IMR-90 (cell line): ENCODE data around the gene MROH7. TPM values are rescaled to one million over a fixed set of nuclear protein-coding genes. Genes with fewer than 3 reads are reported as not detected.

Experiments used
- ATAC-seq: fragments of 200-7000 bp; cut with Tn5 transposase; 2 replicates; pipeline ENCODE4 v1.9.1; 2020; ENCODE audit warnings: low read depth, mild to moderate bottlenecking, moderate library complexity
- BruUV-seq: library from RNA; stranded (reverse); fragments of 400-500 nt; replicated peaks from 2 replicates; lab custom pipeline; 2021; lab: Mats Ljungman, UMichigan
- CTCF ChIA-PET: fragments of 300-600 bp; formaldehyde crosslinking; extraction: SDS; loops from one replicate; lab custom pipeline; 2021; ENCODE audit warnings: antibody characterized with exemption; lab: Yijun Ruan, JAX
- POLR2A ChIA-PET: fragments of 300-600 bp; sonication (Branson Sonifier 250); formaldehyde crosslinking; loops from one replicate; lab custom pipeline; 2022; ENCODE audit warnings: antibody characterized with exemption; ENCODE audit not compliant: unreplicated experiment; lab: Charles Lee
- DNase-seq: peaks from one replicate; pipeline ENCODE4 v3.0.0; 2013
- H2AFZ ChIP-seq: replicated peaks from 2 replicates; pipeline ENCODE3; 2013; ENCODE audit warnings: low read length, mild to moderate bottlenecking; ENCODE audit not compliant: poor library complexity
- H2AK5ac ChIP-seq: 2 replicates; pipeline ENCODE4 v1.6.1; 2013; ENCODE audit warnings: low read depth, low read length, inconsistent platforms
- H2AK9ac ChIP-seq: replicated peaks from 2 replicates; pipeline ENCODE3; 2013; ENCODE audit warnings: mild to moderate bottlenecking, low read depth, low read length, moderate library complexity; ENCODE audit not compliant: poor library complexity
- H2BK120ac ChIP-seq: 2 replicates; pipeline ENCODE4 v1.6.1; 2013; ENCODE audit warnings: low read depth, low read length, inconsistent platforms
- H2BK15ac ChIP-seq: 3 replicates; pipeline ENCODE4 v1.6.1; 2013; ENCODE audit warnings: low read depth, low read length, inconsistent platforms
- H2BK20ac ChIP-seq: 2 replicates; pipeline ENCODE4 v1.6.1; 2013; ENCODE audit warnings: low read depth, mild to moderate bottlenecking, inconsistent platforms, low read length, moderate library complexity
- H2BK5ac ChIP-seq: 2 replicates; pipeline ENCODE4 v1.6.1; 2013; ENCODE audit warnings: mild to moderate bottlenecking, low read depth, low read length, inconsistent platforms; ENCODE audit not compliant: poor library complexity, severe bottlenecking
- H3K14ac ChIP-seq: replicated peaks from 2 replicates; pipeline ENCODE4 v1.6.1; 2013; ENCODE audit warnings: low read depth, low read length, inconsistent platforms
- H3K18ac ChIP-seq: 2 replicates; pipeline ENCODE4 v1.6.1; 2013; ENCODE audit warnings: low read depth, low read length, control low read depth
- H3K23ac ChIP-seq: 2 replicates; pipeline ENCODE4 v1.6.1; 2013; ENCODE audit warnings: low read depth, low read length, inconsistent platforms
- H3K27ac ChIP-seq: 2 replicates; pipeline ENCODE4 v1.5.1; 2013; ENCODE audit warnings: mild to moderate bottlenecking, control low read depth, low read length; ENCODE audit not compliant: insufficient read depth
- H3K27me3 ChIP-seq: 2 replicates; pipeline ENCODE4 v1.6.1; 2013; ENCODE audit warnings: low read length; ENCODE audit not compliant: control insufficient read depth, insufficient read depth
- H3K36me3 ChIP-seq: 2 replicates; pipeline ENCODE4 v1.6.1; 2013; ENCODE audit warnings: low read length, mixed read lengths; ENCODE audit not compliant: control insufficient read depth, insufficient read depth
- H3K4ac ChIP-seq: 2 replicates; pipeline ENCODE4 v1.6.1; 2013; ENCODE audit warnings: low read depth, low read length, inconsistent platforms
- H3K4me1 ChIP-seq: 2 replicates; pipeline ENCODE4 v1.6.1; 2013; ENCODE audit warnings: low read length, mixed read lengths; ENCODE audit not compliant: control insufficient read depth, insufficient read depth
- H3K4me2 ChIP-seq: 2 replicates; pipeline ENCODE4 v1.6.1; 2013; ENCODE audit warnings: low read depth, mild to moderate bottlenecking, control low read depth, low read length, moderate library complexity
- H3K4me3 ChIP-seq: 2 replicates; pipeline ENCODE4 v1.5.1; 2013; ENCODE audit warnings: low read depth, mild to moderate bottlenecking, control low read depth, low read length, moderate library complexity; ENCODE audit not compliant: insufficient read depth
- H3K56ac ChIP-seq: 2 replicates; pipeline ENCODE4 v1.6.1; 2013; ENCODE audit warnings: low read length, inconsistent platforms; ENCODE audit not compliant: insufficient read depth; ENCODE audit errors: extremely low read depth
- H3K79me1 ChIP-seq, 2 experiments: 2 replicates each; pipeline ENCODE4 v1.6.1; 2013; ENCODE audit warnings: low read length in 2 of 2, inconsistent platforms in 1 of 2, low read depth in 1 of 2
- H3K9ac ChIP-seq: 2 replicates; pipeline ENCODE4 v1.6.1; 2013; ENCODE audit warnings: low read depth, low read length, control low read depth
- H3K9me1 ChIP-seq: 2 replicates; pipeline ENCODE4 v1.6.1; 2013; ENCODE audit warnings: low read length, inconsistent platforms; ENCODE audit not compliant: insufficient read depth
- H3K9me3 ChIP-seq: 2 replicates; pipeline ENCODE4 v1.6.1; 2013; ENCODE audit warnings: low read length; ENCODE audit not compliant: control insufficient read depth, insufficient read depth
- H4K20me1 ChIP-seq: 2 replicates; pipeline ENCODE4 v1.6.1; 2013; ENCODE audit warnings: low read length, inconsistent platforms; ENCODE audit not compliant: insufficient read depth
- H4K5ac ChIP-seq: 2 replicates; pipeline ENCODE4 v1.6.1; 2013; ENCODE audit warnings: mild to moderate bottlenecking, low read depth, low read length, control low read depth
- H4K8ac ChIP-seq, 2 experiments: 2 replicates each; pipeline ENCODE4 v1.6.1; 2013; ENCODE audit warnings: low read depth in 2 of 2, low read length in 2 of 2, control low read depth in 1 of 2, inconsistent platforms in 1 of 2
- H4K91ac ChIP-seq: 2 replicates; pipeline ENCODE4 v1.6.1; 2013; ENCODE audit warnings: low read depth, low read length, inconsistent platforms; ENCODE audit not compliant: insufficient read depth
- CEBPB ChIP-seq: IDR thresholded peaks from 2 replicates; pipeline ENCODE4 v1.6.1; 2012; ENCODE audit warnings: low read depth, low read length, improper control_type of control experiment
- CHD1 ChIP-seq: IDR thresholded peaks from 2 replicates; pipeline ENCODE4 v1.6.1; 2012; ENCODE audit warnings: low read depth, low read length, improper control_type of control experiment
- CTCF ChIP-seq: conservative IDR thresholded peaks from 2 replicates; pipeline ENCODE4 v1.5.1; 2012; ENCODE audit warnings: mild to moderate bottlenecking, low read depth, low read length, improper control_type of control experiment
- ELK1 ChIP-seq: fragments of 150-350 bp; IDR thresholded peaks from 2 replicates; pipeline ENCODE4 v1.6.1; 2016; ENCODE audit warnings: low read depth, mild to moderate bottlenecking, low read length, moderate library complexity, borderline replicate concordance
- MAFK ChIP-seq: IDR thresholded peaks from 2 replicates; pipeline ENCODE4 v1.6.1; 2012; ENCODE audit warnings: low read depth, low read length, improper control_type of control experiment
- MAZ ChIP-seq: IDR thresholded peaks from 2 replicates; pipeline ENCODE4 v1.6.1; 2012; ENCODE audit warnings: low read depth, mild to moderate bottlenecking, low read length, improper control_type of control experiment, moderate library complexity, borderline replicate concordance
- MXI1 ChIP-seq: IDR thresholded peaks from 2 replicates; pipeline ENCODE4 v1.6.1; 2012; ENCODE audit warnings: low read depth, mild to moderate bottlenecking, low read length, moderate library complexity, borderline replicate concordance
- POLR2A ChIP-seq: IDR thresholded peaks from 2 replicates; pipeline ENCODE4 v1.6.1; 2012; ENCODE audit warnings: mild to moderate bottlenecking, low read depth, low read length
- RCOR1 ChIP-seq: IDR thresholded peaks from 2 replicates; pipeline ENCODE4 v1.6.1; 2012; ENCODE audit warnings: mild to moderate bottlenecking, low read length, improper control_type of control experiment; ENCODE audit not compliant: insufficient replicate concordance
- RFX5 ChIP-seq: IDR thresholded peaks from 2 replicates; pipeline ENCODE4 v1.8.0; 2012; ENCODE audit warnings: low read depth, mild to moderate bottlenecking, low read length, moderate library complexity
- WGBS, 2 experiments: methylation state at CpG; one replicate each; pipeline versions ENCODE4 v1.1.5 to v1.1.7; 2013; ENCODE audit warnings: missing lambda C conversion rate in 2 of 2; ENCODE audit not compliant: insufficient read length in 1 of 2; ENCODE audit errors: extremely low coverage in 2 of 2; 5-methylcytosine and 5-hydroxymethylcytosine counted together
- dilution Hi-C: fragments of 300-500 bp; cut with HindIII; formaldehyde crosslinking; loops from one replicate; pipeline ENCODE4 v1.14.3; 2018; ENCODE audit warnings: low sequenced_read_pairs; ENCODE audit not compliant: unreplicated experiment
- in situ Hi-C: fragments of 300-500 bp; cut with MboI; formaldehyde crosslinking; loops from 3 replicates; pipeline ENCODE4 v1.14.3; 2019; ENCODE audit warnings: low sequenced_read_pairs, inconsistent platforms, mixed read lengths
- intact Hi-C: fragments of 100-400 bp; cut with micrococcal nuclease; formaldehyde crosslinking; loops from 2 replicates; pipeline ENCODE4 v1.10.0; 2022
- polyA plus RNA-seq, 3 experiments: library from polyadenylated mRNA; depleted of rRNA; stranded (reverse); fragments of >200 nt; gene quantifications; 2 replicates each; pipeline ENCODE4 v1.2.3, GENCODE V29; 2012; ENCODE audit warnings: low replicate concordance in 1 of 3
- total RNA-seq: library from RNA; depleted of rRNA; stranded (reverse); fragments of >200 nt; gene quantifications from 2 replicates; pipeline ENCODE4 v1.2.3, GENCODE V29; 2012

Gene MROH7
- total and polyA plus RNA-seq, 2 of the 4 experiments (the other 2 are of a cell fraction) = not detected

- intact Hi-C loops (no loop called here), dilution Hi-C loops (no loop called here), in situ Hi-C loops (no loop called here)
- H3K27me3 ChIP-seq = no peaks in the 10 kb centered on the region
- no peak overlapping the region for H2BK15ac ChIP-seq
- H3K4me2 ChIP-seq = no peak overlapping the region
- no peak overlapping the region for H3K9ac ChIP-seq
- no peak overlapping the region for H2BK20ac ChIP-seq
- H3K9me1 ChIP-seq = peaks cover 5% of the 10 kb centered on the region
- no peak overlapping the region for H3K14ac ChIP-seq
- H3K56ac ChIP-seq = no peak overlapping the region
- no peak for DNase-seq
- no peak overlapping the region for H2BK5ac ChIP-seq
- H2AFZ ChIP-seq = no peak overlapping the region
- no peaks in the 10 kb centered on the region for H3K9me3 ChIP-seq
- no peak overlapping the region for H3K4me3 ChIP-seq
- H3K4me1 ChIP-seq = no peaks in the 10 kb centered on the region
- no peak overlapping the region for H2AK9ac ChIP-seq
- H3K4ac ChIP-seq = no peak overlapping the region
- no peak overlapping the region for H3K23ac ChIP-seq
- 90% methylated on average over 2 of the region's 9 CpGs; no CpG with 5 or more reads in 1 of the 2 experiments for WGBS, 2 experiments
- POLR2A ChIA-PET = no interaction called here
- CTCF ChIA-PET = no interaction called here
- no peak overlapping the region for H2AK5ac ChIP-seq
- no peaks in the 10 kb centered on the region for H3K36me3 ChIP-seq
- BruUV-seq = no TSS peak
- no peaks in the 10 kb centered on the region for H4K20me1 ChIP-seq
- no peak for TF ChIP-seq RCOR1
- TF ChIP-seq POLR2A = no peak
- no peak for TF ChIP-seq CTCF
- no peak for TF ChIP-seq CEBPB
- no peak for TF ChIP-seq MAZ
- TF ChIP-seq CHD1 = no peak
- no peak for TF ChIP-seq MAFK
- TF ChIP-seq RFX5 = no peak
- TF ChIP-seq MXI1 = no peak
- no peak for TF ChIP-seq ELK1
- H3K79me1 ChIP-seq = no peaks in the 10 kb centered on the region
- no peak overlapping the region for H4K8ac ChIP-seq
- H4K5ac ChIP-seq = no peak overlapping the region
- H4K91ac ChIP-seq = no peak overlapping the region
- H3K27ac ChIP-seq = no peak overlapping the region
- H2BK120ac ChIP-seq = no peak overlapping the region
- no peak overlapping the region for H3K18ac ChIP-seq
- ATAC-seq = no peak
Measured at GRCh38 chr1:54606096-54606989, 35.2 kb upstream of the MROH7 start.
